ENCODE data around the gene PATL1. TPM values are rescaled to one million over a fixed set of nuclear protein-coding genes. Genes with fewer than 3 reads are reported as not detected.

PATL1 gene
- total RNA-seq, 2 experiments from 2014 or later, result 56.7 to 56.8 TPM

GRCh38 chr11:59669611-59670009 is 773 bp upstream of the PATL1 start:
- H3K4me1 Mint-ChIP-seq (ENCODE audit: low read depth), result peaks cover 34% of the 10 kb centered on the region
- H3K9me3 Mint-ChIP-seq, result no peaks in the 10 kb centered on the region
- intact Hi-C loops (cut with micrococcal nuclease), result loop anchor here (1.0 to 10.0 kb wide), 13 partner anchors 53 to 1957 kb away; partner anchors contain the start of genes MED19, MRPL16 and TMX2
- H3K4me3 Mint-ChIP-seq, result peak overlapping the region; percentile 87
- H3K27ac Mint-ChIP-seq, result peak overlapping the region; percentile 91
- H3K36me3 Mint-ChIP-seq (ENCODE audit: low read depth), result peaks cover 26% of the 10 kb centered on the region
- no peaks in the 10 kb centered on the region for H3K27me3 Mint-ChIP-seq (ENCODE audit: low read depth)
- CTCF ChIA-PET, result interaction anchor here (0.8 to 1.9 kb wide), 2 partner anchors 10 to 140 kb away, joined by 3 to 5 read pairs; no protein-coding TSS in a partner anchor
- no peak for DNase-seq

GRCh38 chr11:59668188-59668949 is 468 bp downstream of the PATL1 start:
- H3K4me1 Mint-ChIP-seq (ENCODE audit: low read depth), result peaks cover 39% of the 10 kb centered on the region

GRCh38 chr11:59667812-59668187 is 1.0 kb downstream of the PATL1 start:
- Mint-ChIP-seq H3K36me3 (ENCODE audit: low read depth) (peaks cover 35% of the 10 kb centered on the region), H3K27ac (peak overlapping the region; percentile 91), H3K4me1 (ENCODE audit: low read depth) (peaks cover 45% of the 10 kb centered on the region), H3K9me3 (no peaks in the 10 kb centered on the region), H3K27me3 (ENCODE audit: low read depth) (no peaks in the 10 kb centered on the region), H3K4me3 (peak overlapping the region; percentile 87)
- intact Hi-C loops (cut with micrococcal nuclease), result loop anchor here (2.0 to 10.0 kb wide), 3 partner anchors 135 to 1955 kb away; partner anchors contain the start of genes MED19 and TMX2
- no peak for DNase-seq
- CTCF ChIA-PET, result no interaction called here

More at GRCh38 chr11:59668188-59668949, 468 bp downstream of the PATL1 start:
- H3K27me3 Mint-ChIP-seq (ENCODE audit: low read depth), result no peaks in the 10 kb centered on the region
- H3K27ac Mint-ChIP-seq, result peak overlapping the region; percentile 91
- CTCF ChIA-PET, result interaction anchor here (0.7 to 1.9 kb wide), 3 partner anchors 9 to 141 kb away, joined by 3 to 5 read pairs (median 3); no protein-coding TSS in a partner anchor
- peaks cover 30% of the 10 kb centered on the region for H3K36me3 Mint-ChIP-seq (ENCODE audit: low read depth)
- peak; percentile 78 for DNase-seq
- H3K9me3 Mint-ChIP-seq, result no peaks in the 10 kb centered on the region
- peak overlapping the region; percentile 87 for H3K4me3 Mint-ChIP-seq
- intact Hi-C loops (cut with micrococcal nuclease), result loop anchor here (2.0 to 10.0 kb wide), 3 partner anchors 134 to 1956 kb away; partner anchors contain the start of genes MED19 and TMX2

GRCh38 chr11:59666969-59667368 is 1.9 kb downstream of the PATL1 start:
- Mint-ChIP-seq H3K36me3 (ENCODE audit: low read depth) (peaks cover 35% of the 10 kb centered on the region), H3K27me3 (ENCODE audit: low read depth) (no peaks in the 10 kb centered on the region), H3K9me3 (no peaks in the 10 kb centered on the region), H3K4me3 (peak overlapping the region; percentile 87), H3K27ac (peak overlapping the region; percentile 91), H3K4me1 (ENCODE audit: low read depth) (peaks cover 48% of the 10 kb centered on the region)
- intact Hi-C loops (cut with micrococcal nuclease), result loop anchor here (5.0 to 10.0 kb wide), 2 partner anchors 462 to 1955 kb away; partner anchors contain the start of genes MED19 and TMX2
- no peak for DNase-seq
- CTCF ChIA-PET, result no interaction called here

- intact Hi-C loops (cut with micrococcal nuclease), result loop anchor here (10.0 kb wide), 1 partner anchor 456 kb away; no protein-coding TSS in a partner anchor
- no peak overlapping the region for H3K27ac Mint-ChIP-seq
- peaks cover 55% of the 10 kb centered on the region for H3K36me3 Mint-ChIP-seq (ENCODE audit: low read depth)
- DNase-seq, result no peak
- peaks cover 36% of the 10 kb centered on the region for H3K4me1 Mint-ChIP-seq (ENCODE audit: low read depth)
- no peak overlapping the region for H3K4me3 Mint-ChIP-seq
- no peaks in the 10 kb centered on the region for H3K9me3 Mint-ChIP-seq
- no peaks in the 10 kb centered on the region for H3K27me3 Mint-ChIP-seq (ENCODE audit: low read depth)
- CTCF ChIA-PET, result no interaction called here
Observed at GRCh38 chr11:59660621-59661020, 8.2 kb downstream of the PATL1 start.

GRCh38 chr11:59659981-59660380 is 8.9 kb downstream of the PATL1 start:
- Mint-ChIP-seq H3K36me3 (ENCODE audit: low read depth) (peaks cover 56% of the 10 kb centered on the region), H3K4me1 (ENCODE audit: low read depth) (peaks cover 30% of the 10 kb centered on the region), H3K27ac (no peak overlapping the region), H3K27me3 (ENCODE audit: low read depth) (no peaks in the 10 kb centered on the region), H3K9me3 (no peaks in the 10 kb centered on the region), H3K4me3 (no peak overlapping the region)
- CTCF ChIA-PET, result interaction anchor here (1.9 kb wide), 1 partner anchor 9 kb away, joined by 5 read pairs; the partner anchor contains the start of gene PATL1
- no peak for DNase-seq
- intact Hi-C loops (cut with micrococcal nuclease), result loop anchor here (10.0 kb wide), 1 partner anchor 455 kb away; no protein-coding TSS in a partner anchor

- Mint-ChIP-seq H3K27me3 (ENCODE audit: low read depth) (no peaks in the 10 kb centered on the region), H3K36me3 (ENCODE audit: low read depth) (peaks cover 59% of the 10 kb centered on the region), H3K27ac (no peak overlapping the region), H3K9me3 (no peaks in the 10 kb centered on the region), H3K4me3 (no peak overlapping the region), H3K4me1 (ENCODE audit: low read depth) (peaks cover 18% of the 10 kb centered on the region)
- DNase-seq, result no peak
- CTCF ChIA-PET, result no interaction called here
- intact Hi-C loops (cut with micrococcal nuclease), result no loop called here
Observed at GRCh38 chr11:59658036-59658435, 10.8 kb downstream of the PATL1 start.

- Mint-ChIP-seq H3K36me3 (ENCODE audit: low read depth) (peaks cover 61% of the 10 kb centered on the region), H3K27ac (no peak overlapping the region), H3K4me1 (ENCODE audit: low read depth) (peaks cover 5% of the 10 kb centered on the region), H3K9me3 (no peaks in the 10 kb centered on the region), H3K4me3 (no peak overlapping the region), H3K27me3 (ENCODE audit: low read depth) (no peaks in the 10 kb centered on the region)
- no peak for DNase-seq
- CTCF ChIA-PET, result interaction anchor here (0.6 to 0.9 kb wide), 2 partner anchors 26 to 483 kb away, joined by 3 to 4 read pairs; partner anchors contain the start of gene DTX4
- intact Hi-C loops (cut with micrococcal nuclease), result no loop called here
Observed at GRCh38 chr11:59654893-59655292, 13.9 kb downstream of the PATL1 start.

- Mint-ChIP-seq H3K4me3 (no peak overlapping the region), H3K36me3 (ENCODE audit: low read depth) (peaks cover 57% of the 10 kb centered on the region), H3K27ac (no peak overlapping the region), H3K27me3 (ENCODE audit: low read depth) (no peaks in the 10 kb centered on the region), H3K9me3 (no peaks in the 10 kb centered on the region), H3K4me1 (ENCODE audit: low read depth) (peaks cover 5% of the 10 kb centered on the region)
- CTCF ChIA-PET, result interaction anchor here (0.6 kb wide), 1 partner anchor 17 kb away, joined by 3 read pairs; no protein-coding TSS in a partner anchor
- DNase-seq, result no peak
- intact Hi-C loops (cut with micrococcal nuclease), result no loop called here
Observed at GRCh38 chr11:59647245-59647980, 21.4 kb downstream of the PATL1 start.

GRCh38 chr11:59644528-59644927 is 24.3 kb downstream of the PATL1 start:
- CTCF ChIA-PET, result no interaction called here
- H3K27ac Mint-ChIP-seq, result no peak overlapping the region
- H3K36me3 Mint-ChIP-seq (ENCODE audit: low read depth), result peaks cover 60% of the 10 kb centered on the region
- H3K4me3 Mint-ChIP-seq, result no peak overlapping the region
- no peaks in the 10 kb centered on the region for H3K4me1 Mint-ChIP-seq (ENCODE audit: low read depth)
- no peaks in the 10 kb centered on the region for H3K9me3 Mint-ChIP-seq
- intact Hi-C loops (cut with micrococcal nuclease), result no loop called here
- no peak for DNase-seq
- no peaks in the 10 kb centered on the region for H3K27me3 Mint-ChIP-seq (ENCODE audit: low read depth)

GRCh38 chr11:59643390-59643789 is 25.4 kb downstream of the PATL1 start:
- DNase-seq, result no peak
- Mint-ChIP-seq H3K4me3 (no peak overlapping the region), H3K4me1 (ENCODE audit: low read depth) (no peaks in the 10 kb centered on the region), H3K36me3 (ENCODE audit: low read depth) (peaks cover 60% of the 10 kb centered on the region), H3K27ac (no peak overlapping the region), H3K27me3 (ENCODE audit: low read depth) (no peaks in the 10 kb centered on the region), H3K9me3 (no peaks in the 10 kb centered on the region)
- CTCF ChIA-PET, result no interaction called here
- intact Hi-C loops (cut with micrococcal nuclease), result no loop called here

GRCh38 chr11:59641156-59641555 is 27.7 kb downstream of the PATL1 start:
- no peaks in the 10 kb centered on the region for H3K4me1 Mint-ChIP-seq (ENCODE audit: low read depth)
- no peak for DNase-seq
- CTCF ChIA-PET, result no interaction called here
- H3K27me3 Mint-ChIP-seq (ENCODE audit: low read depth), result no peaks in the 10 kb centered on the region
- no peak overlapping the region for H3K4me3 Mint-ChIP-seq
- intact Hi-C loops (cut with micrococcal nuclease), result no loop called here
- H3K36me3 Mint-ChIP-seq (ENCODE audit: low read depth), result peaks cover 64% of the 10 kb centered on the region
- H3K27ac Mint-ChIP-seq, result no peak overlapping the region
- no peaks in the 10 kb centered on the region for H3K9me3 Mint-ChIP-seq

Data from activated naive CD4-positive, alpha-beta T cell treated with anti-CD3 and anti-CD28 coated beads for 36 hours (primary cell).